HG03139 (cell line): Measurements from ENCODE around the gene ATP6V1G2.

ENCODE experiments used
- ATAC-seq: cut with Tn5 transposase; IDR thresholded peaks from one replicate; pipeline ENCODE4 v1.9.1; 2021; ENCODE audit not compliant: unreplicated experiment

The ATP6V1G2 gene

DNA sequence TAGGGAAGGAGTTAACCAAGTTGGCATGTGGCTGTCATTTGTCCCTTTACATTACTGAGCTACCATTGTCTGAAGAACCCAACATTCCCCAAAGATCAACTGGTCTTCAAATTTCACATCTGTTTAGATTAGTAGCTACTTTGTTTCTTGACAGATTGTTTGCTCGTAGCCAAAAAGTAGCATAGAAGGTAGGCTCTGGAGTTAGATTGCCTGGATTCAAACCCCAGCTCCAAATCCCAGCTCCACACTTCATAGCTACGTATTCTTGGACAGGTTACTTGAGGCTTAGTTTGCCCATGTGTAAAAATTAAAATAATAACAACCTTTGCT, 2.1 kb upstream of the ATP6V1G2 start:
- ATAC-seq, result no peak

DNA sequence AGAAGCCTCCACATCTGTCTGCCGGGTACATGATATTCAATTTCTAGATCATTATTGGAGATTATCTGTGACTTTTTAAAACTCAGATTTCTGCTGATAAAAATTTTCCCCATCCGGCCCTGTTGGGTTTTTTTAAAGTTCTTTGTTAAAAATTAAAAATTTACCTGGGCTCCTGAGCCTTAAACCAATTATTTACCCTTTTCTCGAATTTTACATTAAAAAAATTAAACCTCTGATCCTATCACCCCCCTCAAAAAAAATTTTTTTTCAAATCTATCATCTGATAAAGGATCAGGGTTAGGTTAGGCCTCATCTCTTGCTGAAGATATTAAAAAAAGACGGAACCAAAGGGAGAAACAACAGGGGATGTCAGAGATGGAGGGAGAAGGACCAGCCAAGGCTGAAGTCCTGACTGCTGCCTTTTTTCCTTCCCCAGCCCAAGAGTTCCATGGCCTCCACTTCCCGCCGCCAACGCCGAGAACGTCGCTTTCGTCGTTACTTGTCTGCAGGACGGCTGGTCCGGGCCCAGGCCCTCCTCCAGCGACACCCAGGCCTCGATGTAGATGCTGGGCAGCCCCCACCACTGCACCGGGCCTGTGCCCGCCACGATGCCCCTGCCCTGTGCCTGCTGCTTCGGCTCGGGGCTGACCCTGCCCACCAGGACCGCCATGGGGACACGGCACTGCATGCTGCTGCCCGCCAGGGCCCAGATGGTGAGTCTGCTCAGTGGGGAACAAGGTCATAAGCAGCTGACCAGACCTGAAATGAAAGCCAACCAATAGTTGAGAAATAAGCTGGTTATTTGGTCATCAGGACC, 1.5 kb upstream of the ATP6V1G2 start:
- ATAC-seq, result no peak

DNA sequence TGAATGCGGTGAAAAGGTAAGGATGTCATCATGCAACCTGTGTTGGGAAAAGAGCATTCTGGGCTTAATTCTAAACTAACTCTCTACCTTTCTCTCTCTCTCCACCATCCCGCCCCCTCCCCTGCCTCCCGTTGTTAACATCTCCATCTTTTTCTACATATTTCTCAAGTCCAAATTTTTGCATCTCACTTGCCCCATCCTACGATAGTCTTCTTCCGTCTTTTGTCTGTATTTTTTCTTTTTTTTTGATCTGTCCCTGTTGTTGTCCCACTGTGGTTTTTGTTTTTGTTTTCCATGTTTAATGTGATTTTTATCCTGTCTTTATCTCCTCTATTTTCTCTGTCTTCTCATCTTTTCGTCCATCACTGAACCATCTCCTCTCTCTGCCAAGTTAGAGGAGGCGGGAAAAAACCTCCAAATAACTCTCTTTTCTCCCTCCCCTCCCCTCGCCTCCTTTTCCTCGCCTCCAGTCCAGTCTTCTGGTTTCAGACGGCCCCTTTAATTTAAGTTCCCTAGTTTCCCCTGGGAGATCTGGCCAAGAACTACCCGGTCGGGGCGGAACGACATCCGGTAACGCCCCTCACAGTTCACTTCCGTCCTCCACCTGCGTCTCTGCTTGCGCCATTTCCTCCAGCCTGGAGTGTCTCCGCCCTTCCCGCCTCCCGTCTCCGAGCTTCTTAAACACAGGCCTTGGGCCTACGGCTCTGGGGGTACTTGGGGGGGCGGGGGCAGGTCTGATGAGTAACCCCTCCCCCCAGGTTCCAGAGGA, 734 bp upstream of the ATP6V1G2 start, which contains the start of gene NFKBIL1:
NFKBIL1 (plus strand) TSS at position 651 of the 769 bp plus-strand sequence; CDS start at position 738, 87 bp downstream.
- ATAC-seq, result peak; percentile 45

DNA sequence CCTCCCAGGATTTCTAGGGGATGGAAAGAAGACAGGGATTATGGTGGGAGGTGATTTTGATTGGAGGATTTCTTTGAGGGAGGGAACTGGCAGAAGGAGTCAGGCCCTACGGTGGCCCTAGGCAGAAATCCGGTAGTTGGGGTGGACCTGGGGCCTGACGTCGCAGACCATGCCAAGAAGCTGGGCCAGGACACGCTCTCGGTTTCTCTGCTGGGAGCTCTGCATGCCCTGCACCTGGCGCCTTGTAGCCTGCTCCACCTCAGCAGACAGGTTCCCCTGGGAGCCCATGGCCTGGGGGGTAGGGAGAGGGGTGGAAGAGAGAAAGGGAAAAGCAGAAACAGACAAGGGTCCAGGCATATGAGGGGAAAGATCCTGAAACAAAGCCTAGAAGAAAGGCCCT, 1.1 kb downstream of the ATP6V1G2 start:
- ATAC-seq, result no peak

DNA sequence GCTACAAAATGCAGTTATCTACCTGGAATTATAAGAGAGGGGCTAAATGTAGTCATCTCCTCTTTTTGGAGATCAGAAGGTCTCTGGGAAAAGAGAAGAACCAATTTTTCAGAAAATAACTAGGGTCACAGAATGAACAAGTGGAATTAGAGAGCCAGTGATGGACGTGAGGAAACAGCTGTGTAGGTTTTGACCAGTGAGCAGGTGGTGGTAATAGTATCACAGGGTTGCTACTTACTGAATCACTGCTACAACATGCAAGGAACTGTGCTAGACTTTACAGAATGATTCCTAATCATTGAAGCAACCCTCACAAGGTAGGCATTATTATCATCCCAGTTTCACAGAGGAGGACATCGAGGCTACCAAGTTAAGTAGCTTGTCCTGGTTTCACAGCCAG, 1.7 kb downstream of the ATP6V1G2 start:
- no peak for ATAC-seq

DNA sequence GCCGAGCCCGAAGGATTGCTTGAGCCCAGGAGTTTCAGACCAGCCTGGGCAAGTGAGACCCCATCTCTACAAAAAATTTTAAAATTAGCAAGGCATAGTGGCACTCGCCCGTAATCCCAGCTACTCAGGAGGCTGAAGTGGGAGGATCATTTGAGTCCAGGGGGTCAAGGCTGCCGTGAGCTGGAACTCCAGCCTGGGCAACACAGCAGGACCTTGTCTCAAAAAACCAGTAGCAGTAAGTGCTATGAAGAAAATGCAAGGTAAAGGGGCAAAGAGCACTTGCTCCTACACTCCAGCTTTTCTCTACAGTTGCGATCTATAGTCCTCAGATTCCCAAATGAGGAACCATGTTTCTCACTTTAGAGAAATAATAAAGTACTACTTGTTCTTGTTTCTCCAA, 2.8 kb downstream of the ATP6V1G2 start:
- ATAC-seq, result no peak

DNA sequence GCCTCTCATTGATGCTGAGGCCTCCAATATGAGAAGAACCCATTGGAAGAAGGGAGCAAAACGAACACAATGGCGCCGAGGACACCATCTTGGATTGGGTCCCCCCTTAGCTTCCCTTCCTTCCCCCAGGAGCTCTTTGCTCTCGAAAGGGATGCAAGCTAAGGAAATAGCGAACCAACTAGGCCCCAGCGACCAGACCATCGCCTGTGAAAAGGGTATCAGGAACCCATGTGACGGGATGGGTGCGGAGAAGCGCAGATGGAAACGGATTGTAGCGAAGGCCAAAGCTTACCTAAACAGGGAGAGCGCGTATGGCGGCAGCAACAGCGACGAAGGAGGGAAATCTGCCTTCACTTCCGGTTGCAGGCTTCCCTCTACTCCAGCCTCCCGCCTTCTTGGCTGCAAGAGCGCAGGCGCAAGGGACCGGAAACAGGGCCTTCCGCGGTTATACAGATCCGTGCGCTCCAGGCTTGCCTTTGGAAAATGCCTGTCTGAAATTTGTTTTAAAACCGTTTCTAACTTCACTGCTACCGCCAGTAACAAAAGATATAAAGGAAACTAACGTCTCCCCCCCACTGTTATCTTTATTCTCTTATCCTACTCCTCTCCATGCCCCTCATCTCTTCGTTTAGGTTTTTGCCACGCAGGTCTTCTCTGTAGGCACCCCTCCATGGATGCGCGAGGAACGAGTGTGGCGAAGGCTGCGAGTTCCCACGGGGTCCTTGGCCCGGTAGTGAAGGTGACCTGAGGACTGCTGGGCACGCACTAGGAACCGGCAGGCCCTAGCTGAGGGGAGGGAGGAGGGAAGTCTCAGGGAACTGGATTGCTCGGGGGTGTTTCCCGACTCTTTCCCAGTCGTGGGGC, 4.5 kb downstream of the ATP6V1G2 start, which contains the start of gene DDX39B:
DDX39B (minus strand) TSS at position 346 of the 864 bp plus-strand sequence. CDS start 1,471 bp downstream, outside the sequence.
- peak; percentile 42 for ATAC-seq

DNA sequence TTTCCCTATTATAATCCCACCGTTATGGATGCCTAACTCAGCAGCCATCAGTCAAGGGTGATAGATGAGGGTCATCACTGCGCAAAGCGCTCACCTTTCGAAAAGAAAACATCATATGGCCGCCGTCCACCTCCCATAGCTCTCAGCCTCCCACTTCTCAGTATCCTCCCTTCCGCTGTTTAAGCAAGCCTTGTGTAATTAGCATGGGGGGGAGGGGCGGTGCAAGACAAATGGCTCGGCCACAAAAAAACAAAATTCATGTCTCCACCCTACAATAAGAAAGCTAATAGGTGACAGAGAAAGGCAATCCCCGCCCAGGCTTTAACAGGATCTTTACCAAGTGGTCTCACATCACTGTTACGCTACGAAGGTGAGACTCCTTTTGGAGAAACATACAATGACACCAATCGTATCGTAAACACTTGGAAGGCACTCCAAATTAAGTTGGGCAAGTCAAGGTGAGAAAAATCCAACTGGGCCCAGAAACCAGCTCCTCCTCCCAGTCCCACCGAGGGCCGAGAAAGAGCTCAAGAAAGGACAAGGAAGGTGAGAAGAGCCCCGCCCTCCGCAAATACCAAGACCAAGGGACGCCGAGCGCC, 5.2 kb downstream of the ATP6V1G2 start:
- peak; percentile 6 for ATAC-seq

DNA sequence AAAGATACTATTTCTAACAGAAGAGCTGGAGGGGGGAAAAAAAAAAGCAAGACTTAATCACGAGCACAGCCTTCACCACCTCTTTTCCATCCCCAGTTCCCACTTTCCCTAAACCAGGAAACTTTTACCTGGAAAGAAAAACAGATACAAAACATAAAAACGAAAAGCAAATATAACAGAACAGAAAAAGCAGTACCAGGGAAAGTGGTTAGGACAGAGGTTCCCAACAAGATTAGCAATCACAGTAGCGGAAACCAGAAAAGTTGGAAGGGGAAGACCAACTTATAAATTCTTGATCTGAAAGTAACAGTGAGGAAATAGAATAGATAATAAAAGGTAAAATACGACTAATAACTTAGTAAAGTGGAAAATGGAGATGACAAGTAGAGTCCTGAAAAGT, 5.8 kb downstream of the ATP6V1G2 start:
- ATAC-seq, result no peak

DNA sequence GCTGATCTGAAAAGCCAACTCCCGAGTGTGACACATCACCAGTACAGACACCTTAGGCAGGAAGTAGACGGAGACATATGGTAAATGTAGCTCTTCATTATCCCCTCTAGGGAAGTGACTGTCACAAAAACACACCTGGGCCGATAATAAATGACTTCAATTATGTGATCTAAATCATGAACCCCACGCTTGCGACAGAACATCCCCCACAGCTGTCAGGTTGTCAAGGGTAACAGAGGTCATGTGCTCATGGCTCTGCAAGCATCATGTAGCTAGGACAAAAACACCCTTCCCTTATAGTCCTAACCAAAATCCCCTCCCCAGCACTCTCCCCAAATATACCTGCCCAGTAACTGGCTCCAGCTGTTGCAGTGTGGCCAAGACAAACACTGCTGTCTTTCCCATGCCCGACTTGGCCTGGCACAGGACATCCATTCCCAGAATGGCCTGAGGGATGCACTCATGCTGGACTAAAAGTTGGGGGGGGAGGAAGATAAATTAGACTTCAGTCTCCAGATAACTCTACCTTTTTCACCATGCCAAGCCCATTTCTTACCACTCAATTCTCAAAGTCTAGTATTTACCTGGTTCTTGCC, 7.5 kb downstream of the ATP6V1G2 start:
- ATAC-seq, result no peak

DNA sequence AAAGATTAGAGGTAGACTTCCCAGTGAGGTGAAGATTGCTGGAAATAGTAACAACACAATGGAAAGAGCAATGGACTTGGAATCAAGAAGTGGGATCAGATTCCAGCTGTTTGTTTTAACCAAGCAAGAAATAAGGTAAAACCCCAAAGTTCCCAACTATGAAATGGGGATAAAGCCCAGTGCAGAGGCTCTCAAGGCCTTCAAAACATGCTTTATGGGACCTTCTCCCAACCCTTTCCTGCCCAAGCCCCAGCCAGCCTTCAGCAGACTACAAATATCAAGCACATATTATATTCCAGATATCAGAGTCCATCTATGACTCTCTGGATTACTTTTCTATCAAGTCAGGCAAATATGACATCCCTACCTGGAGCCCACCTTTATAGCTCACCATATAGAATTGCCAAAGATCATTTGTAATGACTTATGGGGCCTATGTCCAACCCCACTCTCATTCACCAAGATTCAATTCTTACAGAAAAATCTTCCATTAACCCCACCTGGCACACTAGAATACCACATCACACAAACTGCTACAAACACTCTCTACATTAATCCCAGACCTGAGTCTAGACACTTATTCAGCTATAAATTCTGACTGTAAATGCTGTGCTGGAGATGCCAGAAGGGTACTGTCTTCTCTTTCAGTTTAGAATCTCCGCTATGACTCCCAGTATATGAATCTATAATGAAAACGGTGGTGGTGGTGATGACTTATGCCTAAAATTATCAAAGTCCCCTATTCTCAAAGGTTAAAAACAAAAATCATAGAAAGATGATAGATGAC, 10.7 kb downstream of the ATP6V1G2 start:
- ATAC-seq, result no peak

DNA sequence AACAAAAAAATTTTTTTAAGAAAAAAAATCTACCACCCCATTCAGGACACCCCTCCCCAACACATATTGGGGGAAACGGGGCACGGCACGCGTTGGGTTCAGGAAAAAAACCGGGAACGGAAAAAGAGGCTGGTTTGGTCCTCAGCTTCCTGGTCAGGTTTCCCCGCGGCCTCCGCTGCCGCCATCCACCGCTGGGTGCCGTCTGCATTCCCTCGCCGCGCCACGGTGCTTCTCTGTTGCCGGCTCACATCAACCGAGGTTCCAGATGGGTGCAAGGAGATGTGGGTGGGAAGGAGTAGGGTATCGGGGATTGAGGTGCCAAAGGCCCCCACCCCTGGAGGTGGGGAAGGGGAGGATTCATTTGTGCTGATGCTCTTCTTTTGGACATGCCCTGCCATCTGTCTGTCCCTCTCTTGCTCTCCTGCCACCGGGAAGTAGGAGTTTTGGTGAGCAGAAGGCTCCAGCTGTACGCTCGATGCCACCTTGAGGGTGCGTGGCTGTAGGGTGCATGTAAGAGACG, 11.8 kb downstream of the ATP6V1G2 start:
- ATAC-seq, result no peak

DNA sequence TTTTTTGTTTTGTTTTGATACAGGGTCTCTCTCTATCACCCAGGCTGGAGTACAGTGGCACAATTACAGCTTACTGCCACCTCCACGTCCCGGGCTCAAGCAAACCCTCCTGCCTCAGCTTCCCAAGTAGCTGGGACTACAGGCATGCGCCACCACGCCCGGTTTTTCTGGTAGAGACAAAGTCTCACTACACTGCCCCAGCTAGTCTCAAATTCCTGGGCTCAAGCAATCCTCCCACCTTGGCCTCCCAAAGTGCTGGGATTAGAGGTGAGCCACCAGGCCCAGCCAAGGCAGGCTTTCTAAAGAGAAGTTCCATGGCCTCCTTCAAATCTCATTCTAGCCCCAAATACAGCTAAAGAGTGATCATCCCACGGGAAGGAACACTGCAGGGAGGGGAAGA, 12.4 kb downstream of the ATP6V1G2 start:
- no peak for ATAC-seq

DNA sequence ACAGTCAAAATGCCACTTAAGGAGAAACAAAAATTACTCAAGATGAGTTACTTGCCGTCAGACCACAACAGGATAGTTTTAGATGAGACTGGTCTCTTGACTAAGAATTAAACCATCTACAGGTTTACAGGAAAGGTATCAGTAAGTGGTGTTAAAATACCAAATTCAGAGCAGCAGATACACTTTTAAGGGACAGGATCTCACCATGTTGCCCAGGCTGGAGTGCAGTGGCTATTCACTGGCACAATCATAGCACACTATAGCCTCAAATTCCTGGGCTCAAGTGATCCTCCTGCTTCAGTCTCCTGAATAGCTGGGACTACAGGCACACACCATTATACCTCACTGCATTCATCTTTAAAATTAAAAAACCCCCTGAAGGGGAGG, 13.0 kb downstream of the ATP6V1G2 start:
- ATAC-seq, result no peak

DNA sequence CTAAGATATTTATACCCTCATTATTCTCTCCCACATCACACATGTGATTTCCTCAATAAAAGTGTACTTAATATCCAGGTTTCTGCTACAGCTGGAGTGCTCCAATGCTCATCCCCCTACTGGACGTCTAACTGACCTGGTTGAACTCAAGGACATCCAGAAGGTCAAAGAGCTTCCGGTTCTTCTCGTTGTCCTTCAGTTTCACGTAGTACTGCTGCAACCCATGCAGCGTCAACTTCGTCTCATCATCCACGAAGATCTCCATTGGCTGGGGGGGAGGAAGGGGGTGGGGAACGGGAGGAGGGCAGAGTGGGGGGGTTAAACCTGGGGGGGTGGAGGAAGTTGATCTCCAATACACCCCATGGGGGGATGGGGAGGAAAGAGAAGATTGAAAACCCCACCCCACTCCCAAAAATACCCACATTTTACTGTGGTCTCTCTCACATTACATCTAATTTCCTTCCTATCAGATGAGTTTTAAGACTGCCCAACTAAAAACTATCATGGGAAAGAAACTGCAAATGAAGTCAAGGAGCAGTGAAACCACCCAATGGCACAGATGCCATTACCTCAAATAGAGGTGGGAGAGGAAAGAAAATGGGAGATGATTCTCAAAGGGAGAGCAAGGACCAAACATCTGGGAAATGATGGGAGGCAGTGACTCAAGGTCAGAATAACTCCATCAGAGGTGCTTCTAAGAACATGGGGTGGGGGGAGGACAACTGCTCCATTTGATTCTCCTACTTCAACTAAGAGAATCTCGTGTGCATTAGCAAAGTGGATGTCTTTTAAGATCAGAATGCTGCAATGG, 13.6 kb downstream of the ATP6V1G2 start:
- no peak for ATAC-seq

DNA sequence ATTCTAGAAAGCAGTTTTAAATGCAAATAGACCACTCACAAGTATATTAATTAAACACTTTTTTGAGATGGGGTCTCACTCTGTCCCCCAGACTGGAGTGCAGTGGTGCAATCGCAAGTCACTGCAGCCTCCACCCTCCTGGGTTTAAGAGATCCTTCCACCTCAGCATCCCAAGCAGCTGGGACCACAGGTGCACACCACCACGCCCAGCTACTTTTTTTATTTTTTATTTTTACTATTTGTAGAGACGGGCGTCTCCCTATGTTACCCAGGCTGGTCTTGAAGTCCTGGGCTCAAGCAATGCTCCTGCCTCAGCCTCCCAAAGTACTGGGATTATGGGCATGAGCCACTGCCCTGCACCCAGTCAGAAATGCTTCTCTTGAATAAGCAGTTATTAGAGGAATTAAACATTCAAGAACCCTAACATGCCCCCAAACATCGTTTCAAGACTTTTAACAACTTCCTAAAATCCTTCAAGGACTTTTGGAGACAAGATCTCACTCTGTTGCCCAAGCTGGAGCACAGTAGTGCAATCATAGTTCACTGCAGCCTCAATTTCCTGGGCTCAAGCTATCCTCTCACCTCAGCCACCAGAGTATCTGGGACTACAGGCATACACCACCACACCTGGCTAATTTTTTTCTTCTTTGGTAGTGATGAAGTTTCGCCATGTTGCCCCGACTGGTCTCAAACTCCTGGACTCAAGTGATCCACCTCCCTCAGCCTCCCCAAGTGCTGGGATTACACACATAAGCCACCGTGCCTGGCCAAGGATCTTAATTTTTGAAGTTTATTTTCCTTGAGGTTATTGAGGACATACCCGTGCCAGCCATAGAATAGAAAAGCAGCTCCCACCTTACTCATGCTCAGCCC, 14.4 kb downstream of the ATP6V1G2 start:
- ATAC-seq, result no peak

DNA sequence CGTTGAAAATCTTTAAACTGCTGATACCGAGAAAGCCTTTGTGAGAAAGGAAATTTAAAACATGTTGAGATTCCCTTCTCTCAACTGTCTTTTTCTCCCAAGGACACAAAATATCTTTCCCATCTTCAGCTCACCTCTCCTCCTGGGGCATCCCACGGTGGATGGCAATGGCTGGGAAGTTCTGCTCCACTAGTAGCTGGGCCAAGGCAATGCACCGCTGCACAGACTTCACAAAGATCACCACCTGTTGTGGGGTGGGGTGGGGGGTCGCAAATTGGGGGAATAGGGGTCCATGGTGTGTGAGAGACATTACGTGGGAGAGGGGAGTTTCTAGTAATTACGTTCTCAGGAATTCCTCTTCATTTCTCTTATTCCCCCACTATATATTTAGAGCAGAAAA, 15.2 kb downstream of the ATP6V1G2 start:
- ATAC-seq, result no peak

DNA sequence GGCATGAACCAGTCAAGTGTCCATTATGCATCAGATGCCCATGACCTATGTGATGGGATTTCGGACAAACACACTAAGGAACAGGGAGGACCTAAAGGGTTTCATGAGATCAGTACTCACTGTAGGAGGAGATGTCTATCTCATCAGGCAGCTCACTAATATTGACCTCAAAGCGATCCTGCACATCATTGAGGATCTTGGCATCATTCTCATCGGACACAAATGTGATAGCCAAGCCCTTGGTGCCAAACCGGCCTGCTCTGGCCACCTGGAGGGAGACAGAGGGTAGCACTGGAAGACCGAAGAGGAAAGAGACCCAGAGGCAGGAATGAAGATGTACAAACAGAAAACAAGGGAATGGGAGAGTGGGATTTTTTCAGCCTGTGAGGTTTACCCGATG, 15.7 kb downstream of the ATP6V1G2 start:
- no peak for ATAC-seq
